Stomach (tissue), 4 donors: ENCODE results near the gene IPCEF1.

Experiments
- POLR2A ChIP-seq, 4 donors: fragments of 450-650 bp; IDR thresholded peaks; one replicate each; pipeline ENCODE4 v1.6.1; 2016; ENCODE audit warnings: antibody characterized with exemption in 4 of 4, control low read depth in 2 of 4, mild to moderate bottlenecking in 1 of 4, moderate library complexity in 1 of 4
- POLR2AphosphoS5 ChIP-seq, 3 donors: sonication (generic); formaldehyde crosslinking; IDR thresholded peaks; one replicate each; pipeline ENCODE4 v1.6.1; 2016; ENCODE audit warnings: antibody characterized with exemption in 3 of 3
- TF ChIP-seq, protein P1 (sequence below), 7 experiments: fragments of 450-650 bp in 4 of 7; fragments of 200-600 bp in 3 of 7; sonication (generic) in 3 of 7; IDR thresholded peaks; one replicate each; pipeline ENCODE4 v1.5.1; 2016 to 2019; ENCODE audit warnings: antibody characterized with exemption in 7 of 7, control low read depth in 2 of 7, mild to moderate bottlenecking in 1 of 7

DNA sequence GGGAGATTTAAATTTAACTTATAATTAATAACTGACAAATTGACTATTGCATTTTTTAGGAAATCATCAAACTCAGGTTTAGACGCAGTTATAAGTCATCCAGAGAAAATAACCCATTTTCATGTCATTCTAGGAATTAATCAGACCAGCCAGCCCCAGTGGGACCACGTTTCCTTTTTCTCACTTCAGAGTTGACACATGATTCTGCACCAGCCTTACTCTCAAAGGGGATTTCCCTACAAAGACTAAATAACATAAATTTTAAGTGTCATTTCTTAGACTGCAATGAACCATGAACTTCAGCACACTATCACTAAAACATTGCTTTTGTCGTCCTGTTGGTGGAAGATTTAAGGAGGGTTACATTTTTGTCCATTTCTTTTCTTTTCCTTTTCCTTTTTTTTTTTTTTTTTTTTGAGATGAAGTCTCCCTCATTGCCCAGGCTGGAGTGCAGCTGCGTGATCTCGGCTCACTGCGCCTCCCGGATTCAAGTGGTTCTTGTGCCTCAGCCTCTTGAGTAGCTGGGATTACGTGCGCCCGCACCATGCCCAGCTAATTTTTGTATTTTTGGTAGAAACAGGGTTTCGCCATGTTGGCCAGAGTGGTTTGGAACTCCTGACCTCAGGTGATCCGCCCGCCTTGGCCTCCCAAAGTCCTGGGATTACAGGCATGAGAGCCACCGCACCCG is 3.6 kb downstream of the IPCEF1 start:
- TF ChIP-seq POLR2A (IDR thresholded peaks at IDR 0.05) (no peak), POLR2AphosphoS5 (IDR thresholded peaks at IDR 0.05) (no peak)
- TF ChIP-seq, protein P1, sequence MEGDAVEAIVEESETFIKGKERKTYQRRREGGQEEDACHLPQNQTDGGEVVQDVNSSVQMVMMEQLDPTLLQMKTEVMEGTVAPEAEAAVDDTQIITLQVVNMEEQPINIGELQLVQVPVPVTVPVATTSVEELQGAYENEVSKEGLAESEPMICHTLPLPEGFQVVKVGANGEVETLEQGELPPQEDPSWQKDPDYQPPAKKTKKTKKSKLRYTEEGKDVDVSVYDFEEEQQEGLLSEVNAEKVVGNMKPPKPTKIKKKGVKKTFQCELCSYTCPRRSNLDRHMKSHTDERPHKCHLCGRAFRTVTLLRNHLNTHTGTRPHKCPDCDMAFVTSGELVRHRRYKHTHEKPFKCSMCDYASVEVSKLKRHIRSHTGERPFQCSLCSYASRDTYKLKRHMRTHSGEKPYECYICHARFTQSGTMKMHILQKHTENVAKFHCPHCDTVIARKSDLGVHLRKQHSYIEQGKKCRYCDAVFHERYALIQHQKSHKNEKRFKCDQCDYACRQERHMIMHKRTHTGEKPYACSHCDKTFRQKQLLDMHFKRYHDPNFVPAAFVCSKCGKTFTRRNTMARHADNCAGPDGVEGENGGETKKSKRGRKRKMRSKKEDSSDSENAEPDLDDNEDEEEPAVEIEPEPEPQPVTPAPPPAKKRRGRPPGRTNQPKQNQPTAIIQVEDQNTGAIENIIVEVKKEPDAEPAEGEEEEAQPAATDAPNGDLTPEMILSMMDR (IDR thresholded peaks at IDR 0.05), result no peak
